RCC 7860 (cell line): Measurements from ENCODE around the gene FGFBP2.
A peak's percentile ranks its signal among the peaks of the same experiment; 100 is the strongest.
"Not testable (repeated sequence)": the region's sequence is repeated elsewhere in the genome, so short reads cannot be mapped to it uniquely, and the experiment has no call there.

Experiments used
- DNase-seq: peaks from one replicate; pipeline ENCODE4 v3.0.0-alpha.2; 2015; ENCODE audit warnings: low spot score
- FAIRE-seq: peaks from 2 replicates; lab custom pipeline; 2012; peaks lifted over from hg19 to GRCh38; lab: Jason Lieb, UNC

FGFBP2 gene

GRCh38 chr4:15931451-15932210 is 31.3 kb downstream of the FGFBP2 start:
- DNase-seq (no peak), FAIRE-seq (no peak)

GRCh38 chr4:15930314-15930713 is 32.7 kb downstream of the FGFBP2 start:
- FAIRE-seq (no peak), DNase-seq (no peak)

- DNase-seq: no peak
- FAIRE-seq: no peak
Measured at GRCh38 chr4:15929540-15929939, 33.4 kb downstream of the FGFBP2 start.

GRCh38 chr4:15928883-15929282 is 34.1 kb downstream of the FGFBP2 start:
- no peak for FAIRE-seq

GRCh38 chr4:15926486-15926885 is 36.5 kb downstream of the FGFBP2 start:
- no peak for FAIRE-seq

More at GRCh38 chr4:15928883-15929282, 34.1 kb downstream of the FGFBP2 start:
- DNase-seq: no peak

GRCh38 chr4:15925830-15926229 is 37.1 kb downstream of the FGFBP2 start:
- DNase-seq (no peak), FAIRE-seq (no peak)

More at GRCh38 chr4:15926486-15926885, 36.5 kb downstream of the FGFBP2 start:
- no peak for DNase-seq

- no peak for FAIRE-seq
- DNase-seq: no peak
Measured at GRCh38 chr4:15921592-15921932, 41.4 kb downstream of the FGFBP2 start.

- DNase-seq (peak; percentile 97), FAIRE-seq (peak; percentile 99)
Measured at GRCh38 chr4:15920723-15921591, 42.0 kb downstream of the FGFBP2 start.

GRCh38 chr4:15918484-15919129 is 44.4 kb downstream of the FGFBP2 start:
- DNase-seq: no peak
- FAIRE-seq: no peak

GRCh38 chr4:15917297-15917696 is 45.7 kb downstream of the FGFBP2 start:
- DNase-seq (no peak), FAIRE-seq (no peak)

- FAIRE-seq, DNase-seq: not testable (repeated sequence)
Measured at GRCh38 chr4:15916358-15916757, 46.6 kb downstream of the FGFBP2 start.

- peak; percentile 24 for DNase-seq
- FAIRE-seq: no peak
Measured at GRCh38 chr4:15914736-15915135, 48.2 kb downstream of the FGFBP2 start.

GRCh38 chr4:15914291-15914690 is 48.7 kb downstream of the FGFBP2 start:
- peak; percentile 81 for FAIRE-seq
- peak; percentile 58 for DNase-seq

GRCh38 chr4:15913631-15913970 is 49.4 kb downstream of the FGFBP2 start:
- FAIRE-seq (peak; percentile 96), DNase-seq (peak; percentile 98)

GRCh38 chr4:15912961-15913630 is 49.9 kb downstream of the FGFBP2 start:
- FAIRE-seq (peak; percentile 85), DNase-seq (peak; percentile 87)

- FAIRE-seq: no peak
Measured at GRCh38 chr4:15912236-15912635, 50.7 kb downstream of the FGFBP2 start.

More at GRCh38 chr4:15912236-15912635, 50.7 kb downstream of the FGFBP2 start:
- DNase-seq: peak; percentile 37
